Thoracic aorta (tissue), 2 donors: ENCODE data around the gene SFXN3. TPM values are rescaled to one million over a fixed set of nuclear protein-coding genes. Genes with fewer than 3 reads are reported as not detected.
A peak's percentile ranks its signal among the peaks of the same experiment; 100 is the strongest.

Source experiments
- ATAC-seq: fragments of 150-250 bp; one replicate; pipeline ENCODE4 v1.8.0; 2017; ENCODE audit warnings: low read depth; ENCODE audit not compliant: insufficient number of reproducible peaks, low FRiP score
- DNase-seq: peaks from one replicate; pipeline ENCODE4 v3.0.0-alpha.2; 2020; ENCODE audit warnings: low spot score
- H3K27ac ChIP-seq, 2 donors: fragments of 200-600 bp; sonication (generic); 1 replicate in 1 of 2; 2 replicates in 1 of 2; pipeline ENCODE4 v1.5.1; 2016; ENCODE audit warnings: mild to moderate bottlenecking in 2 of 2, moderate library complexity in 2 of 2
- H3K27me3 ChIP-seq: fragments of 200-600 bp; sonication (generic); replicated peaks from 2 replicates; pipeline ENCODE4 v1.6.0; 2016; ENCODE audit warnings: mild to moderate bottlenecking; ENCODE audit not compliant: insufficient read depth
- H3K36me3 ChIP-seq: fragments of 200-600 bp; sonication (generic); one replicate; pipeline ENCODE4 v1.5.1; 2016
- H3K4me1 ChIP-seq, 2 donors: fragments of 200-600 bp; sonication (generic); 1 replicate in 1 of 2; 2 replicates in 1 of 2; pipeline versions ENCODE4 v1.5.1 to v1.6.0; 2016; ENCODE audit warnings: low read depth in 2 of 2, mild to moderate bottlenecking in 1 of 2; ENCODE audit not compliant: control insufficient read depth in 1 of 2
- H3K4me3 ChIP-seq: fragments of 200-600 bp; sonication (generic); 2 replicates; pipeline ENCODE4 v1.5.1; 2016; ENCODE audit warnings: mild to moderate bottlenecking
- H3K9me3 ChIP-seq: fragments of 200-600 bp; sonication (generic); 2 replicates; pipeline ENCODE4 v1.5.1; 2016
- CTCF ChIP-seq: fragments of 200-600 bp; sonication (generic); IDR thresholded peaks from one replicate; pipeline ENCODE4 v1.5.1; 2019; ENCODE audit warnings: antibody characterized with exemption
- total RNA-seq, 2 donors: library from RNA; depleted of rRNA; stranded (reverse); fragments of >200 nt; gene quantifications; one replicate each; pipeline versions ENCODE4 v1.1.0 to v1.2.3, GENCODE V29; 2016

Gene SFXN3
- total RNA-seq, 2 donors from 2014 or later, result 136 to 206 TPM

GRCh38 chr10:101050208-101051069, 19.4 kb downstream of the SFXN3 start:
- Histone ChIP-seq H3K9me3 (no peaks in the 10 kb centered on the region), H3K27ac (no peak overlapping the region), H3K27me3 (peaks cover 27% of the 10 kb centered on the region), H3K36me3 (no peaks in the 10 kb centered on the region), H3K4me3 (peak overlapping the region; percentile 47), H3K4me1 (peaks cover 7 to 19% of the 10 kb centered on the region in 2 donors)
- ATAC-seq (no peak), DNase-seq (no peak)
- TF ChIP-seq CTCF, result peak; percentile 88

GRCh38 chr10:101052285-101052684, 21.3 kb downstream of the SFXN3 start:
- Histone ChIP-seq H3K36me3 (no peaks in the 10 kb centered on the region), H3K27me3 (peaks cover 25% of the 10 kb centered on the region), H3K4me1 (peaks cover 7 to 19% of the 10 kb centered on the region in 2 donors), H3K9me3 (no peaks in the 10 kb centered on the region), H3K4me3 (no peak overlapping the region), H3K27ac (peak overlapping the region in 1 of 2 donors; percentile 61)
- no peak for TF ChIP-seq CTCF
- ATAC-seq (peak; percentile 49), DNase-seq (no peak)

DNA sequence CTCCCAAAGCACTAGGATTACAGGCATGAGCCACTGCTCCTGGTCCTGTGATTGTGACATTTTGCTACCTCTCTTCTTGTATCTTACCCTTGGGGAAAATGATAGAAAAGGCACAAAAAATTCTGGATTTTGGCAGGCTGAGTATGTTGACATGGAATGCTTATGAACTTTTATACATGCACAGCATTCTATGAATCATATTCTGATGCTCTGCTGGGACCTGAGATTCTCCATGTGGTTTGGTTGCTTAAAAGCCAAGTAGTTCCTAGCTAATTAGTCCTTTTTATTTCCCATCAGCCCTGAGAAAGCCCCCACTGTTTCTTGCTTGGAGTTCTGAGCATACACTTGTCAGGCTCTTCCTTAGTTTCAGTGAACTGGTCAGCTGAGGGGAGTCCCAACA, 22.5 kb downstream of the SFXN3 start:
- TF ChIP-seq CTCF, result no peak
- ATAC-seq (no peak), DNase-seq (no peak)

GRCh38 chr10:101054351-101054750, 23.3 kb downstream of the SFXN3 start:
- DNase-seq, result no peak
- no peak for ATAC-seq
- no peak for TF ChIP-seq CTCF

More for the DNA sequence above, 22.5 kb downstream of the SFXN3 start:
- Histone ChIP-seq H3K27me3 (peaks cover 14% of the 10 kb centered on the region), H3K9me3 (no peaks in the 10 kb centered on the region), H3K36me3 (no peaks in the 10 kb centered on the region), H3K4me3 (no peak overlapping the region), H3K27ac (no peak overlapping the region), H3K4me1 (peaks cover 7 to 19% of the 10 kb centered on the region in 2 donors)

GRCh38 chr10:101054876-101055275, 23.8 kb downstream of the SFXN3 start:
- ATAC-seq, result no peak
- Histone ChIP-seq H3K4me3 (no peak overlapping the region), H3K9me3 (no peaks in the 10 kb centered on the region), H3K36me3 (no peaks in the 10 kb centered on the region), H3K27ac (no peak overlapping the region), H3K27me3 (peaks cover 3% of the 10 kb centered on the region), H3K4me1 (peaks cover 6 to 18% of the 10 kb centered on the region in 2 donors)
- DNase-seq, result no peak
- no peak for TF ChIP-seq CTCF

More at GRCh38 chr10:101054351-101054750, 23.3 kb downstream of the SFXN3 start:
- no peaks in the 10 kb centered on the region for H3K36me3 ChIP-seq
- peaks cover 7 to 19% of the 10 kb centered on the region in 2 donors for H3K4me1 ChIP-seq
- peaks cover 8% of the 10 kb centered on the region for H3K27me3 ChIP-seq
- H3K9me3 ChIP-seq, result no peaks in the 10 kb centered on the region
- H3K4me3 ChIP-seq, result no peak overlapping the region
- H3K27ac ChIP-seq, result no peak overlapping the region
